Trophoblast cell (in vitro differentiated cells and primary cell): Measurements from ENCODE around the gene PTPRQ.

ENCODE experiments used
- DNase-seq, 2 donors: peaks; one replicate each; pipeline ENCODE4 v3.0.0-alpha.2; 2016
- H2AFZ ChIP-seq: 2 replicates; pipeline ENCODE4 v1.6.1; 2013; ENCODE audit warnings: low read length, moderate library complexity, mild to moderate bottlenecking; ENCODE audit not compliant: insufficient read depth, poor library complexity
- H2AK5ac ChIP-seq: 2 replicates; pipeline ENCODE4 v1.6.1; 2013; ENCODE audit warnings: mild to moderate bottlenecking, low read length
- H2BK120ac ChIP-seq: 2 replicates; pipeline ENCODE4 v1.6.1; 2013; ENCODE audit warnings: low read length, mild to moderate bottlenecking, moderate library complexity; ENCODE audit not compliant: insufficient read depth, poor library complexity
- H2BK12ac ChIP-seq: 2 replicates; pipeline ENCODE4 v1.6.1; 2013; ENCODE audit warnings: mild to moderate bottlenecking, low read length, moderate library complexity
- H2BK5ac ChIP-seq: 2 replicates; pipeline ENCODE4 v1.6.1; 2013; ENCODE audit warnings: low read length, low read depth, moderate library complexity, mild to moderate bottlenecking; ENCODE audit not compliant: poor library complexity
- H3K14ac ChIP-seq: 2 replicates; pipeline ENCODE4 v1.6.1; 2013; ENCODE audit warnings: mild to moderate bottlenecking, low read length
- H3K18ac ChIP-seq: 2 replicates; pipeline ENCODE4 v1.6.1; 2013; ENCODE audit warnings: mild to moderate bottlenecking, low read length
- H3K23ac ChIP-seq: 2 replicates; pipeline ENCODE4 v1.6.1; 2013; ENCODE audit warnings: low read length
- H3K27ac ChIP-seq: 2 replicates; pipeline ENCODE4 v1.5.1; 2013; ENCODE audit warnings: low read depth, mild to moderate bottlenecking, inconsistent platforms, low read length, moderate library complexity
- H3K27me3 ChIP-seq: 2 replicates; pipeline ENCODE4 v1.6.1; 2013; ENCODE audit warnings: inconsistent platforms, mild to moderate bottlenecking, low read length, moderate library complexity; ENCODE audit not compliant: insufficient read depth
- H3K36me3 ChIP-seq, 2 experiments: 1 replicate in 1 of 2; 2 replicates in 1 of 2; pipeline ENCODE4 v1.6.1; 2013; ENCODE audit warnings: low read length in 2 of 2, mild to moderate bottlenecking in 2 of 2, moderate library complexity in 1 of 2; ENCODE audit not compliant: insufficient read depth in 2 of 2, control insufficient read depth in 1 of 2
- H3K4ac ChIP-seq: 2 replicates; pipeline ENCODE4 v1.6.1; 2013; ENCODE audit warnings: low read depth, mild to moderate bottlenecking, low read length, moderate library complexity
- H3K4me1 ChIP-seq, 2 experiments: 1 replicate in 1 of 2; 2 replicates in 1 of 2; pipeline ENCODE4 v1.6.1; 2013; ENCODE audit warnings: low read length in 2 of 2, mild to moderate bottlenecking in 2 of 2, moderate library complexity in 1 of 2; ENCODE audit not compliant: insufficient read depth in 2 of 2, control insufficient read depth in 1 of 2
- H3K4me2 ChIP-seq: 2 replicates; pipeline ENCODE4 v1.6.1; 2013; ENCODE audit warnings: inconsistent platforms, mild to moderate bottlenecking, low read length, moderate library complexity
- H3K4me3 ChIP-seq: 2 replicates; pipeline ENCODE4 v1.5.1; 2013; ENCODE audit warnings: mild to moderate bottlenecking, low read depth, low read length, inconsistent platforms
- H3K79me1 ChIP-seq: one replicate; pipeline ENCODE4 v1.6.1; 2013; ENCODE audit warnings: low read length
- H3K79me2 ChIP-seq: 2 replicates; pipeline ENCODE4 v1.6.1; 2013; ENCODE audit warnings: low read length, mild to moderate bottlenecking; ENCODE audit not compliant: control insufficient read depth, insufficient read depth, poor library complexity
- H3K9ac ChIP-seq: 2 replicates; pipeline ENCODE4 v1.6.1; 2013; ENCODE audit warnings: mild to moderate bottlenecking, low read length
- H3K9me3 ChIP-seq: 2 replicates; pipeline ENCODE4 v1.6.1; 2013; ENCODE audit warnings: low read depth, mild to moderate bottlenecking, control low read depth, inconsistent platforms, low read length; ENCODE audit not compliant: insufficient read depth
- H4K12ac ChIP-seq: 2 replicates; pipeline ENCODE4 v1.6.1; 2013; ENCODE audit warnings: low read depth, mild to moderate bottlenecking, low read length, moderate library complexity
- H4K8ac ChIP-seq: 2 replicates; pipeline ENCODE4 v1.6.1; 2013; ENCODE audit warnings: low read depth, mild to moderate bottlenecking, low read length, moderate library complexity
- H4K91ac ChIP-seq: one replicate; pipeline ENCODE4 v1.6.1; 2013; ENCODE audit warnings: low read depth, mild to moderate bottlenecking, low read length, moderate library complexity
- whole genome bisulfite sequencing: extraction: QIAGEN DNeasy Blood & Tissue Kit; methylation state at CpG from one replicate; pipeline ENCODE4 v1.1.7; 2013; ENCODE audit warnings: missing lambda C conversion rate; ENCODE audit not compliant: insufficient read length, insufficient coverage; ENCODE audit errors: extremely low coverage; 5-methylcytosine and 5-hydroxymethylcytosine counted together

Gene PTPRQ

GRCh38 chr12:80494836-80495235, 50.8 kb downstream of the PTPRQ start:
- no peak overlapping the region for H2BK120ac ChIP-seq
- H3K4me1 ChIP-seq = no peaks in the 10 kb centered on the region

GRCh38 chr12:80498059-80498728, 54.2 kb downstream of the PTPRQ start:
- Histone ChIP-seq H3K79me1 (no peaks in the 10 kb centered on the region), H3K4me1 (no peaks in the 10 kb centered on the region), H3K4ac (no peak overlapping the region), H4K91ac (no peak overlapping the region), H3K23ac (no peak overlapping the region), H4K8ac (no peak overlapping the region), H3K79me2 (no peaks in the 10 kb centered on the region), H3K36me3 (no peaks in the 10 kb centered on the region), H3K27ac (no peak overlapping the region), H3K4me2 (no peak overlapping the region), H3K9ac (no peak overlapping the region), H3K18ac (no peak overlapping the region), H2BK120ac (no peak overlapping the region), H3K4me3 (no peak overlapping the region), H4K12ac (no peak overlapping the region), H2AFZ (no peak overlapping the region), H3K9me3 (no peaks in the 10 kb centered on the region), H3K14ac (no peak overlapping the region), H2AK5ac (no peak overlapping the region), H3K27me3 (no peaks in the 10 kb centered on the region), H2BK12ac (no peak overlapping the region), H2BK5ac (no peak overlapping the region)
- DNase-seq = no peak
- no CpG with 5 or more reads among the region's 2 CpGs for WGBS

More at GRCh38 chr12:80494836-80495235, 50.8 kb downstream of the PTPRQ start:
- no peak for DNase-seq
- no peaks in the 10 kb centered on the region for H3K36me3 ChIP-seq
- no peak overlapping the region for H3K18ac ChIP-seq
- no peak overlapping the region for H2BK12ac ChIP-seq
- no peak overlapping the region for H3K23ac ChIP-seq
- no peak overlapping the region for H3K4me2 ChIP-seq
- WGBS = no CpG with 5 or more reads among the region's 1 CpG
- H3K9me3 ChIP-seq = no peaks in the 10 kb centered on the region
- H3K79me1 ChIP-seq = no peaks in the 10 kb centered on the region
- no peaks in the 10 kb centered on the region for H3K79me2 ChIP-seq
- no peak overlapping the region for H4K91ac ChIP-seq
- no peak overlapping the region for H2BK5ac ChIP-seq
- no peak overlapping the region for H2AFZ ChIP-seq
- no peak overlapping the region for H4K12ac ChIP-seq
- no peak overlapping the region for H4K8ac ChIP-seq
- H3K27ac ChIP-seq = no peak overlapping the region
- H3K4me3 ChIP-seq = no peak overlapping the region
- no peak overlapping the region for H3K14ac ChIP-seq
- H2AK5ac ChIP-seq = no peak overlapping the region
- no peak overlapping the region for H3K4ac ChIP-seq
- H3K9ac ChIP-seq = no peak overlapping the region
- H3K27me3 ChIP-seq = no peaks in the 10 kb centered on the region

GRCh38 chr12:80504389-80505163, 60.5 kb downstream of the PTPRQ start:
- Histone ChIP-seq H3K4me3 (no peak overlapping the region), H3K23ac (no peak overlapping the region), H3K4me1 (no peaks in the 10 kb centered on the region), H2BK5ac (no peak overlapping the region), H2AK5ac (no peak overlapping the region), H2BK12ac (no peak overlapping the region), H3K4me2 (no peak overlapping the region), H3K79me2 (no peaks in the 10 kb centered on the region), H3K14ac (no peak overlapping the region), H3K4ac (no peak overlapping the region), H3K36me3 (no peaks in the 10 kb centered on the region), H3K27ac (no peak overlapping the region), H3K9me3 (no peaks in the 10 kb centered on the region), H3K18ac (no peak overlapping the region), H2BK120ac (no peak overlapping the region), H4K91ac (no peak overlapping the region), H4K8ac (no peak overlapping the region), H3K79me1 (no peaks in the 10 kb centered on the region), H4K12ac (no peak overlapping the region), H2AFZ (no peak overlapping the region), H3K9ac (no peak overlapping the region), H3K27me3 (no peaks in the 10 kb centered on the region)
- no peak for DNase-seq
- WGBS = no CpG with 5 or more reads among the region's 2 CpGs

GRCh38 chr12:80509781-80510556, 65.9 kb downstream of the PTPRQ start:
- H3K18ac ChIP-seq = no peak overlapping the region
- H2BK12ac ChIP-seq = no peak overlapping the region
- no peak overlapping the region for H3K4me3 ChIP-seq
- H3K79me2 ChIP-seq = no peaks in the 10 kb centered on the region
- H3K4ac ChIP-seq = no peak overlapping the region
- H3K14ac ChIP-seq = no peak overlapping the region
- no peaks in the 10 kb centered on the region for H3K27me3 ChIP-seq
- no peak overlapping the region for H2AK5ac ChIP-seq
- no peak overlapping the region for H3K9ac ChIP-seq
- no peak overlapping the region for H2AFZ ChIP-seq
- H3K4me2 ChIP-seq = no peak overlapping the region
- no peak overlapping the region for H4K8ac ChIP-seq
- H2BK5ac ChIP-seq = no peak overlapping the region
- no peak overlapping the region for H4K12ac ChIP-seq
- H3K9me3 ChIP-seq = no peaks in the 10 kb centered on the region
- DNase-seq = peak in 1 of 2 donors; percentile 17
- no peaks in the 10 kb centered on the region for H3K36me3 ChIP-seq
- no peak overlapping the region for H3K23ac ChIP-seq
- no peak overlapping the region for H3K27ac ChIP-seq
- WGBS = no CpG with 5 or more reads among the region's 1 CpG
- no peaks in the 10 kb centered on the region for H3K4me1 ChIP-seq
- H4K91ac ChIP-seq = no peak overlapping the region
- H3K79me1 ChIP-seq = no peaks in the 10 kb centered on the region
- H2BK120ac ChIP-seq = no peak overlapping the region
